Testis (tissue), 3 donors: ENCODE data around the gene AIMP1. TPM values are rescaled to one million over a fixed set of nuclear protein-coding genes. Genes with fewer than 3 reads are reported as not detected.
A peak's percentile ranks its signal among the peaks of the same experiment; 100 is the strongest.

Experiments
- DNase-seq: peaks from one replicate; pipeline ENCODE4 v3.0.0-alpha.2; 2019
- H3K27ac ChIP-seq, 2 donors: fragments of 200-600 bp; sonication (generic); one replicate each; pipeline ENCODE4 v1.5.1; 2019
- H3K27me3 ChIP-seq: fragments of 200-600 bp; sonication (generic); one replicate; pipeline ENCODE4 v1.5.1; 2019
- H3K36me3 ChIP-seq: fragments of 200-600 bp; sonication (generic); one replicate; pipeline ENCODE4 v1.5.1; 2017; ENCODE audit warnings: low read depth; ENCODE audit errors: missing control alignments
- H3K4me1 ChIP-seq: fragments of 200-600 bp; sonication (generic); one replicate; pipeline ENCODE4 v1.5.1; 2019
- H3K4me3 ChIP-seq, 2 donors: fragments of 200-600 bp; sonication (generic); one replicate each; pipeline ENCODE4 v1.5.1; 2017 to 2019
- H3K9me3 ChIP-seq: fragments of 200-600 bp; sonication (generic); one replicate; pipeline ENCODE4 v1.5.1; 2017
- POLR2A ChIP-seq: fragments of 450-650 bp; IDR thresholded peaks from one replicate; pipeline ENCODE4 v1.6.1; 2017; ENCODE audit warnings: antibody characterized with exemption, mild to moderate bottlenecking, moderate library complexity
- WGBS, 2 donors: methylation state at CpG; one replicate each; pipeline ENCODE4 v1.1.5; 2018; 5-methylcytosine and 5-hydroxymethylcytosine counted together
- intact Hi-C: fragments of 100-400 bp; cut with DNase I; formaldehyde crosslinking; loops from one replicate; pipeline ENCODE4 v1.15.1; 2023; ENCODE audit warnings: low total_unique reads
- polyA plus RNA-seq: library from polyadenylated mRNA; stranded (reverse); fragments of 350-450 nt; fragmentation: Illumina TruSeq; extraction: RNeasy Lipid Tissue Mini Kit (QIAGEN cat#74804); gene quantifications from one replicate; pipeline ENCODE4 v1.2.3, GENCODE V29; 2014; ENCODE audit warnings: low read depth, low replicate concordance; ENCODE audit not compliant: insufficient read depth
- total RNA-seq, 2 donors: library from RNA; depleted of rRNA; stranded (reverse); fragments of >200 nt; gene quantifications; one replicate each; pipeline ENCODE4 v1.2.3, GENCODE V29; 2016
- TF ChIP-seq, protein P1 (sequence below), 3 experiments: fragments of 450-650 bp in 2 of 3; fragments of 200-600 bp in 1 of 3; sonication (generic) in 1 of 3; IDR thresholded peaks; one replicate each; pipeline ENCODE4 v1.5.1; 2016 to 2019; ENCODE audit warnings: antibody characterized with exemption in 3 of 3, mild to moderate bottlenecking in 2 of 3, moderate library complexity in 1 of 3

Gene AIMP1
- total and polyA plus RNA-seq, 3 donors from 2014 or later, result 17.7 to 26.3 (median 20.0) TPM

- TF ChIP-seq, protein P1, sequence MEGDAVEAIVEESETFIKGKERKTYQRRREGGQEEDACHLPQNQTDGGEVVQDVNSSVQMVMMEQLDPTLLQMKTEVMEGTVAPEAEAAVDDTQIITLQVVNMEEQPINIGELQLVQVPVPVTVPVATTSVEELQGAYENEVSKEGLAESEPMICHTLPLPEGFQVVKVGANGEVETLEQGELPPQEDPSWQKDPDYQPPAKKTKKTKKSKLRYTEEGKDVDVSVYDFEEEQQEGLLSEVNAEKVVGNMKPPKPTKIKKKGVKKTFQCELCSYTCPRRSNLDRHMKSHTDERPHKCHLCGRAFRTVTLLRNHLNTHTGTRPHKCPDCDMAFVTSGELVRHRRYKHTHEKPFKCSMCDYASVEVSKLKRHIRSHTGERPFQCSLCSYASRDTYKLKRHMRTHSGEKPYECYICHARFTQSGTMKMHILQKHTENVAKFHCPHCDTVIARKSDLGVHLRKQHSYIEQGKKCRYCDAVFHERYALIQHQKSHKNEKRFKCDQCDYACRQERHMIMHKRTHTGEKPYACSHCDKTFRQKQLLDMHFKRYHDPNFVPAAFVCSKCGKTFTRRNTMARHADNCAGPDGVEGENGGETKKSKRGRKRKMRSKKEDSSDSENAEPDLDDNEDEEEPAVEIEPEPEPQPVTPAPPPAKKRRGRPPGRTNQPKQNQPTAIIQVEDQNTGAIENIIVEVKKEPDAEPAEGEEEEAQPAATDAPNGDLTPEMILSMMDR (IDR thresholded peaks at IDR 0.05), result no peak
- no peak for TF ChIP-seq POLR2A
- Histone ChIP-seq H3K27me3 (no peaks in the 10 kb centered on the region), H3K4me3 (no peak overlapping the region), H3K4me1 (no peaks in the 10 kb centered on the region), H3K36me3 (no peaks in the 10 kb centered on the region), H3K9me3 (no peaks in the 10 kb centered on the region), H3K27ac (no peak overlapping the region)
- 94 to 97% methylated on average over 1 of the region's 1 CpG for WGBS, 2 donors
- intact Hi-C loops, result no loop called here
- DNase-seq, result no peak
These were observed 37.4 kb downstream of the AIMP1 start for GRCh38 chr4:106353786-106354185.

DNA sequence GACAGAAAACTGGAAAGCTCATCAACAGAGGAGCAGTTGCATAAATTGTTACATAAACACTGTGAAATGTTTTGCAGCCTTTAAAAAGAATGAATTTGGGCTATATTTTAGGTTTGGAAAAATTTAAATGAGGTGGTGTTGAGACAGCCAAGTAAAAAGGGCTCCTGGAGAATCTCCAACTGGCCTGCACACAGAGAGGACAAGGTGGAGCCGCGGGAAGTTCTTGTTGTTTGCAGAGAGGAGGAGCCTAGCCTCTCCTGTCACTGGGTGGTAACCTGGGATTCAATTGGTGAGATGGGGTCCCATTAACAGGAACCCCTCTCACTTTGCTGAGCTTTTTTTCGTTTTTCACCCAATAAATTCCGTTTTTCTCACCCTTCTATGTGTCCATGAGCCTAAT, 38.8 kb downstream of the AIMP1 start:
- Histone ChIP-seq H3K27ac (no peak overlapping the region), H3K4me3 (no peak overlapping the region), H3K4me1 (no peaks in the 10 kb centered on the region), H3K9me3 (no peaks in the 10 kb centered on the region), H3K36me3 (no peaks in the 10 kb centered on the region), H3K27me3 (no peaks in the 10 kb centered on the region)
- TF ChIP-seq POLR2A, result no peak
- TF ChIP-seq, protein P1 (IDR thresholded peaks at IDR 0.05), result no peak
- WGBS, 2 donors, result 20 to 34% methylated on average over 4 of the region's 4 CpGs
- DNase-seq, result peak; percentile 29
- intact Hi-C loops, result no loop called here

- DNase-seq, result no peak
- Histone ChIP-seq H3K27ac (no peak overlapping the region), H3K9me3 (no peaks in the 10 kb centered on the region), H3K4me1 (no peaks in the 10 kb centered on the region), H3K27me3 (no peaks in the 10 kb centered on the region), H3K4me3 (no peak overlapping the region), H3K36me3 (no peaks in the 10 kb centered on the region)
- intact Hi-C loops, result no loop called here
- TF ChIP-seq, protein P1 (IDR thresholded peaks at IDR 0.05), result no peak
- TF ChIP-seq POLR2A, result no peak
- 93% methylated on average over 1 of the region's 1 CpG for WGBS, 2 donors
These were observed 42.5 kb downstream of the AIMP1 start for GRCh38 chr4:106358899-106359298.

- Histone ChIP-seq H3K27ac (no peak overlapping the region), H3K4me1 (no peaks in the 10 kb centered on the region), H3K4me3 (no peak overlapping the region), H3K27me3 (no peaks in the 10 kb centered on the region), H3K9me3 (no peaks in the 10 kb centered on the region), H3K36me3 (no peaks in the 10 kb centered on the region)
- no peak for DNase-seq
- TF ChIP-seq, protein P1 (IDR thresholded peaks at IDR 0.05), result no peak
- TF ChIP-seq POLR2A, result no peak
- intact Hi-C loops, result no loop called here
- 60 to 71% methylated on average over 3 of the region's 3 CpGs for WGBS, 2 donors
These were observed 45.9 kb downstream of the AIMP1 start for GRCh38 chr4:106362086-106362825.

- WGBS, 2 donors, result 100% methylated on average over 1 of the region's 1 CpG
- H3K9me3 ChIP-seq, result no peaks in the 10 kb centered on the region
- H3K36me3 ChIP-seq, result no peaks in the 10 kb centered on the region
- intact Hi-C loops, result no loop called here
- no peak for TF ChIP-seq POLR2A
- DNase-seq, result no peak
- H3K27me3 ChIP-seq, result no peaks in the 10 kb centered on the region
- H3K27ac ChIP-seq, result no peak overlapping the region
- no peaks in the 10 kb centered on the region for H3K4me1 ChIP-seq
- no peak overlapping the region for H3K4me3 ChIP-seq
These were observed 47.9 kb downstream of the AIMP1 start for GRCh38 chr4:106364282-106364681.
